SK-N-SH treated with all-trans-retinoic acid at 6 μM for 48 hours (cell line): Measurements from ENCODE around the gene ZNF611.
"Not testable (repeated sequence)": the region's sequence is repeated elsewhere in the genome, so short reads cannot be mapped to it uniquely, and the experiment has no call there.

Experiments
- ATAC-seq: fragments of 200-7000 bp; cut with Tn5 transposase; 3 replicates; pipeline ENCODE4 v1.9.1; 2020; ENCODE audit warnings: mild to moderate bottlenecking, moderate library complexity
- ARNTL ChIP-seq: fragments of 450-650 bp; formaldehyde crosslinking; IDR thresholded peaks from 2 replicates; pipeline ENCODE4 v1.5.0; 2020; ENCODE audit warnings: low read depth, mild to moderate bottlenecking, moderate library complexity, borderline replicate concordance
- BACH2 ChIP-seq: fragments of 250-450 bp; sonication (Bioruptor Pico); IDR thresholded peaks from 2 replicates; pipeline ENCODE4 v1.9.0; 2021; ENCODE audit warnings: mild to moderate bottlenecking, borderline replicate concordance
- CSDC2 ChIP-seq: fragments of 250-450 bp; sonication (Bioruptor Pico); IDR thresholded peaks from 2 replicates; pipeline ENCODE4 v1.5.0; 2020; ENCODE audit warnings: mild to moderate bottlenecking, moderate library complexity
- ESRRG ChIP-seq: fragments of 250-450 bp; sonication (Bioruptor Pico); IDR thresholded peaks from 2 replicates; pipeline ENCODE4 v1.6.1; 2021; ENCODE audit warnings: mild to moderate bottlenecking
- GLIS3 ChIP-seq: fragments of 250-450 bp; sonication (Bioruptor Pico); IDR thresholded peaks from 2 replicates; pipeline ENCODE4 v1.5.0; 2020; ENCODE audit warnings: mild to moderate bottlenecking, moderate library complexity
- ISL1 ChIP-seq: fragments of 250-450 bp; sonication (Bioruptor Pico); IDR thresholded peaks from 2 replicates; pipeline ENCODE4 v2.1.2; 2022; ENCODE audit warnings: mild to moderate bottlenecking, moderate library complexity
- OSR1 ChIP-seq: fragments of 250-450 bp; sonication (Bioruptor Pico); IDR thresholded peaks from 2 replicates; pipeline ENCODE4 v1.8.0; 2022; ENCODE audit warnings: moderate library complexity, mild to moderate bottlenecking, inconsistent platforms
- PPARA ChIP-seq: fragments of 250-450 bp; sonication (Bioruptor Pico); IDR thresholded peaks from 2 replicates; pipeline ENCODE4 v1.5.0; 2020; ENCODE audit warnings: mild to moderate bottlenecking, borderline replicate concordance
- SNAI2 ChIP-seq: fragments of 250-450 bp; sonication (Bioruptor Pico); IDR thresholded peaks from 2 replicates; pipeline ENCODE4 v1.5.0; 2020; ENCODE audit warnings: mild to moderate bottlenecking, moderate library complexity
- TCF4 ChIP-seq: fragments of 250-450 bp; sonication (Bioruptor Pico); IDR thresholded peaks from 2 replicates; pipeline ENCODE4 v1.8.0; 2021; ENCODE audit warnings: mild to moderate bottlenecking, moderate library complexity, borderline replicate concordance
- TOX ChIP-seq: fragments of 250-450 bp; sonication (Bioruptor Pico); IDR thresholded peaks from 2 replicates; pipeline ENCODE4 v1.8.0; 2021; ENCODE audit warnings: mild to moderate bottlenecking, moderate library complexity, borderline replicate concordance
- TSHZ2 ChIP-seq: fragments of 250-450 bp; sonication (Bioruptor Pico); IDR thresholded peaks from 2 replicates; pipeline ENCODE4 v1.5.0; 2020; ENCODE audit warnings: mild to moderate bottlenecking, moderate library complexity
- ZC3H10 ChIP-seq: fragments of 250-450 bp; sonication (Bioruptor Pico); IDR thresholded peaks from 2 replicates; pipeline ENCODE4 v1.5.1; 2021; ENCODE audit warnings: mild to moderate bottlenecking, moderate library complexity
- ZFP3 ChIP-seq: fragments of 250-450 bp; sonication (Bioruptor Pico); IDR thresholded peaks from 2 replicates; pipeline ENCODE4 v1.5.0; 2020; ENCODE audit warnings: mild to moderate bottlenecking, moderate library complexity
- ZFP30 ChIP-seq: fragments of 450-650 bp; formaldehyde crosslinking; IDR thresholded peaks from 2 replicates; pipeline ENCODE4 v1.5.0; 2022; ENCODE audit warnings: mild to moderate bottlenecking, moderate library complexity
- ZNF565 ChIP-seq: fragments of 450-650 bp; formaldehyde crosslinking; conservative IDR thresholded peaks from 2 replicates; pipeline ENCODE4 v1.5.0; 2020; ENCODE audit warnings: low read depth, mild to moderate bottlenecking, moderate library complexity
- ZNF70 ChIP-seq: fragments of 450-650 bp; formaldehyde crosslinking; IDR thresholded peaks from 2 replicates; pipeline ENCODE4 v1.5.0; 2020; ENCODE audit warnings: mild to moderate bottlenecking, moderate library complexity
- ZNF8 ChIP-seq: fragments of 450-650 bp; formaldehyde crosslinking; IDR thresholded peaks from 2 replicates; pipeline ENCODE4 v1.5.0; 2020; ENCODE audit warnings: mild to moderate bottlenecking, moderate library complexity
- TF ChIP-seq, protein P1 (sequence below): fragments of 250-450 bp; sonication (Bioruptor Pico); IDR thresholded peaks from 2 replicates; pipeline ENCODE4 v1.5.1; 2021; ENCODE audit warnings: mild to moderate bottlenecking, moderate library complexity
- TF ChIP-seq, protein P2 (sequence below): fragments of 250-450 bp; sonication (Bioruptor Pico); IDR thresholded peaks from 2 replicates; pipeline ENCODE4 v1.8.0; 2021; ENCODE audit warnings: low read depth, mild to moderate bottlenecking, moderate library complexity, borderline replicate concordance
- TF ChIP-seq, protein P3 (sequence below): fragments of 250-450 bp; sonication (Bioruptor Pico); IDR thresholded peaks from 2 replicates; pipeline ENCODE4 v1.5.1; 2020; ENCODE audit warnings: low read depth, mild to moderate bottlenecking, moderate library complexity

ZNF611 gene

DNA sequence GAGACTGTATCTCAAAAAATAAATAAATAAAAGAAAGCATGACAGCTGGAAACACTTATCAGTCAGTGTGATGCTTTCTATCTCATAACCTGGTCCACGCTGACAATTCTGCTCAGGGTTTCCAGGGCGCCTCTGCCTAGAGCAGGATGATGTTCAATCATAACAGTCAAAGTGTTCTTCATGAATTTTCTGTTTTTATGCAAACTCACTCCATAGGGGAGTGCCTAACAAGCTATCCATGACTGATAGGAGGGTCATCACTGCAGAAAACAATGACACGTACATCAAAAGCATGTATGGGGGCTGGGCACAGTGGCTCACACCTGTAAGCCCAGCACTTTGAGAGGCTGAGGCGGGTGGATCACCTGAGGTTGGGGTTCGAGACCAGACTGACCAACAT lies 55.2 kb downstream of the ZNF611 start:
- TF ChIP-seq ARNTL (CRISPR knock-in tag) (no peak), BACH2 (CRISPR knock-in tag) (no peak), ZFP30 (CRISPR knock-in tag) (no peak), TCF4 (CRISPR knock-in tag) (no peak), ZNF8 (CRISPR knock-in tag) (no peak), ISL1 (no peak), ZNF565 (CRISPR knock-in tag) (no peak)
- TF ChIP-seq, protein P1, sequence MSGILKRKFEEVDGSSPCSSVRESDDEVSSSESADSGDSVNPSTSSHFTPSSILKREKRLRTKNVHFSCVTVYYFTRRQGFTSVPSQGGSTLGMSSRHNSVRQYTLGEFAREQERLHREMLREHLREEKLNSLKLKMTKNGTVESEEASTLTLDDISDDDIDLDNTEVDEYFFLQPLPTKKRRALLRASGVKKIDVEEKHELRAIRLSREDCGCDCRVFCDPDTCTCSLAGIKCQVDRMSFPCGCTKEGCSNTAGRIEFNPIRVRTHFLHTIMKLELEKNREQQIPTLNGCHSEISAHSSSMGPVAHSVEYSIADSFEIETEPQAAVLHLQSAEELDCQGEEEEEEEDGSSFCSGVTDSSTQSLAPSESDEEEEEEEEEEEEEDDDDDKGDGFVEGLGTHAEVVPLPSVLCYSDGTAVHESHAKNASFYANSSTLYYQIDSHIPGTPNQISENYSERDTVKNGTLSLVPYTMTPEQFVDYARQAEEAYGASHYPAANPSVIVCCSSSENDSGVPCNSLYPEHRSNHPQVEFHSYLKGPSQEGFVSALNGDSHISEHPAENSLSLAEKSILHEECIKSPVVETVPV (CRISPR knock-in tag) = no peak
- no peak for ATAC-seq

DNA sequence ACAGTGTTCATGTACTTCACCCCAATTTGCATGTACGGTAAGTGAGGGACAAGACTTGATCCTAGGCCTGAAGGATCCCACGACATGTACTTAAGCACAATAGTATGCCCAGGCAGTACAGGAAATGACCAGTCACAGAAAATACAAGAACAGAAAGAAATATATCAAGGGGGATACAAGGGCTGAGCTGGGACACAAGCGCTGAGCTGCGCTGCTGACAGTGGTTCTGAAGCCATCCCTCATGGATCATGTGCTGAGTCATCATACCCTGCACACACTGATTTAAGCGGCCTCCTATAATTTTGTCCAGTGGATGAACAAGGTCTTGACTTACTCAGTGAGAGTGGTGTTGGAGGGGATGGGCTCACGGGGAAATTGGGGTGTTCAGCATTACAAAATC lies 59.6 kb downstream of the ZNF611 start:
- ATAC-seq = not testable (repeated sequence)

DNA sequence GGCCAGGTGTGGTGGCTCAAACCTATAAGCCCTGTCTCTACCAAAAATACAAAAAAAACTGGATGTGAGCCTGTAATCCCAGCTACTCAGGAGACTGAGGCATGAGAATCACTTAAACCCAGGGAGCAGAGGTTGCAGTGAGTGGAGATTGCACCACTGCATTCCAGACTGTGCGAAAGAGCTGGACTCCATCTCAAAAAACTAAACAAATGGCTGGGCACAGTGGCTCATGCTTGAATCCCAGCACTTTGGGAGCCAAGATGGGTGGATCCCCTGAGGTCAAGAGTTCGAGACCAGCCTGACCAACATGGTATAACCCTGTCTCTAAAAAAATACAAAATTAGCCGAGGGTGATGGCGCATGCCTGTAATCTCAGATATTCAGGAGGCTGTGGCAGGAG lies 61.8 kb downstream of the ZNF611 start:
- TF ChIP-seq OSR1 (no peak), TOX (CRISPR knock-in tag) (no peak), TCF4 (CRISPR knock-in tag) (no peak), SNAI2 (CRISPR knock-in tag) (no peak), GLIS3 (CRISPR knock-in tag) (no peak), ZFP3 (no peak), ZFP30 (CRISPR knock-in tag) (no peak), ZNF70 (no peak), ZC3H10 (CRISPR knock-in tag) (no peak), PPARA (no peak), BACH2 (CRISPR knock-in tag) (no peak), ESRRG (CRISPR knock-in tag) (no peak)
- TF ChIP-seq, protein P2, sequence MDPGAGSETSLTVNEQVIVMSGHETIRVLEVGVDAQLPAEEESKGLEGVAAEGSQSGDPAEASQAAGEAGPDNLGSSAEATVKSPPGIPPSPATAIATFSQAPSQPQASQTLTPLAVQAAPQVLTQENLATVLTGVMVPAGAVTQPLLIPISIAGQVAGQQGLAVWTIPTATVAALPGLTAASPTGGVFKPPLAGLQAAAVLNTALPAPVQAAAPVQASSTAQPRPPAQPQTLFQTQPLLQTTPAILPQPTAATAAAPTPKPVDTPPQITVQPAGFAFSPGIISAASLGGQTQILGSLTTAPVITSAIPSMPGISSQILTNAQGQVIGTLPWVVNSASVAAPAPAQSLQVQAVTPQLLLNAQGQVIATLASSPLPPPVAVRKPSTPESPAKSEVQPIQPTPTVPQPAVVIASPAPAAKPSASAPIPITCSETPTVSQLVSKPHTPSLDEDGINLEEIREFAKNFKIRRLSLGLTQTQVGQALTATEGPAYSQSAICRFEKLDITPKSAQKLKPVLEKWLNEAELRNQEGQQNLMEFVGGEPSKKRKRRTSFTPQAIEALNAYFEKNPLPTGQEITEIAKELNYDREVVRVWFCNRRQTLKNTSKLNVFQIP = no peak

GRCh38 chr19:52670046-52670445 lies 64.8 kb downstream of the ZNF611 start:
- no peak for ATAC-seq
- TF ChIP-seq CSDC2 (CRISPR knock-in tag) (no peak), TOX (CRISPR knock-in tag) (no peak), ESRRG (CRISPR knock-in tag) (no peak), TSHZ2 (no peak), PPARA (no peak), ZFP30 (CRISPR knock-in tag) (no peak), BACH2 (CRISPR knock-in tag) (no peak), ARNTL (CRISPR knock-in tag) (no peak), GLIS3 (CRISPR knock-in tag) (no peak), ZC3H10 (CRISPR knock-in tag) (no peak), OSR1 (no peak)
- TF ChIP-seq, protein P3, sequence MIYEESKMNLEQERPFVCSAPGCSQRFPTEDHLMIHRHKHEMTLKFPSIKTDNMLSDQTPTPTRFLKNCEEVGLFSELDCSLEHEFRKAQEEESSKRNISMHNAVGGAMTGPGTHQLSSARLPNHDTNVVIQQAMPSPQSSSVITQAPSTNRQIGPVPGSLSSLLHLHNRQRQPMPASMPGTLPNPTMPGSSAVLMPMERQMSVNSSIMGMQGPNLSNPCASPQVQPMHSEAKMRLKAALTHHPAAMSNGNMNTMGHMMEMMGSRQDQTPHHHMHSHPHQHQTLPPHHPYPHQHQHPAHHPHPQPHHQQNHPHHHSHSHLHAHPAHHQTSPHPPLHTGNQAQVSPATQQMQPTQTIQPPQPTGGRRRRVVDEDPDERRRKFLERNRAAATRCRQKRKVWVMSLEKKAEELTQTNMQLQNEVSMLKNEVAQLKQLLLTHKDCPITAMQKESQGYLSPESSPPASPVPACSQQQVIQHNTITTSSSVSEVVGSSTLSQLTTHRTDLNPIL (CRISPR knock-in tag) = no peak
- TF ChIP-seq, protein P1 (CRISPR knock-in tag) = no peak

More for the DNA sequence above, 61.8 kb downstream of the ZNF611 start:
- ATAC-seq = no peak
